Omental fat pad (tissue), 4 donors: ENCODE measurements around the gene KCNE1. TPM values are rescaled to one million over a fixed set of nuclear protein-coding genes. Genes with fewer than 3 reads are reported as not detected.
"Not testable (repeated sequence)": the region's sequence is repeated elsewhere in the genome, so short reads cannot be mapped to it uniquely, and the experiment has no call there.

ENCODE experiments used
- ATAC-seq: fragments of 150-250 bp; one replicate; pipeline ENCODE4 v1.9.1; 2016; ENCODE audit warnings: mild to moderate bottlenecking, moderate library complexity; ENCODE audit not compliant: low FRiP score
- DNase-seq: peaks from one replicate; pipeline ENCODE4 v3.0.0-alpha.2; 2019; ENCODE audit warnings: low spot score
- total RNA-seq, 4 donors: library from RNA; depleted of rRNA; stranded (reverse); fragments of >200 nt; gene quantifications; one replicate each; pipeline ENCODE4 v1.1.0, GENCODE V29; 2016
- TF ChIP-seq, protein P1 (sequence below), 3 donors: fragments of 450-650 bp; IDR thresholded peaks; one replicate each; pipeline ENCODE4 v1.5.1; 2016 to 2017; ENCODE audit warnings: antibody characterized with exemption in 3 of 3, mild to moderate bottlenecking in 3 of 3, moderate library complexity in 2 of 3

The KCNE1 gene
- 10 to 100 TPM in 3 of 4 donors, 1 to 10 TPM in 1; 3.2 to 14.8 (median 12.1) TPM for total RNA-seq

DNA sequence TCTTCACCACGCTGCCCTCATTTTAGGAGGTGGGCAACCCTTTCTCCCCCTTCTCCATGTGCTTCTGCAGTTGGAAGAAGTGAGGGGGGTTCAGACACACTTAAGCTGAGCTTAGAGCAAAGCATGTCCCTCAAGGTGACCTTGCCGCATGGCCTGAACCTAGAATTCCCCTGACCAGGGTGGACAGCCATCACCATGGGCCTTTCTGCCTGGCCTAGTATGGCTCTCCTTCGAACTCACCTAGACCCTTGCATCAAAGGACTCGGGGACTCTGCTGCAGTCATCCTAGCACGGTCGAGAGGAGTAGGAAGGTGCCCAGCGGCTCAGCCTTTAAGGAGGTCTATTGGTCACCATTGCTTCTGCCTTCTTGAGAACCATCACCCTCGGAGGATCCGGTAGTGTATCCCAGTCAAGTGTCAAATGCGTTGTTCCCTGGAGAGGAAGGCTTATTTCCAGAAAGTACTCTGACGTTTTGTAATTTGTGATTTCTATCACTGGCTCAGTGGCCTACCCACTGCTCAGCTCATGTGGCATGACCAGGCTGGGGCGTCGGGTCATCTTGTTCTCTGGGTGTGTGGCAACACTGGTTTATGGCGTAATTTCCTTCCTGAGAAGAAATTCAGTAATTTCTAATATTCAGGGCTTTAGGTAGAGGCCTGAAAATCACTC is at the start of gene KCNE1:
Gene KCNE1, minus strand, starts transcription at position 424 of the 669 bp plus-strand sequence. CDS start 62,576 bp downstream, outside the sequence.
- DNase-seq (no peak), ATAC-seq (no peak)
- TF ChIP-seq, protein P1, sequence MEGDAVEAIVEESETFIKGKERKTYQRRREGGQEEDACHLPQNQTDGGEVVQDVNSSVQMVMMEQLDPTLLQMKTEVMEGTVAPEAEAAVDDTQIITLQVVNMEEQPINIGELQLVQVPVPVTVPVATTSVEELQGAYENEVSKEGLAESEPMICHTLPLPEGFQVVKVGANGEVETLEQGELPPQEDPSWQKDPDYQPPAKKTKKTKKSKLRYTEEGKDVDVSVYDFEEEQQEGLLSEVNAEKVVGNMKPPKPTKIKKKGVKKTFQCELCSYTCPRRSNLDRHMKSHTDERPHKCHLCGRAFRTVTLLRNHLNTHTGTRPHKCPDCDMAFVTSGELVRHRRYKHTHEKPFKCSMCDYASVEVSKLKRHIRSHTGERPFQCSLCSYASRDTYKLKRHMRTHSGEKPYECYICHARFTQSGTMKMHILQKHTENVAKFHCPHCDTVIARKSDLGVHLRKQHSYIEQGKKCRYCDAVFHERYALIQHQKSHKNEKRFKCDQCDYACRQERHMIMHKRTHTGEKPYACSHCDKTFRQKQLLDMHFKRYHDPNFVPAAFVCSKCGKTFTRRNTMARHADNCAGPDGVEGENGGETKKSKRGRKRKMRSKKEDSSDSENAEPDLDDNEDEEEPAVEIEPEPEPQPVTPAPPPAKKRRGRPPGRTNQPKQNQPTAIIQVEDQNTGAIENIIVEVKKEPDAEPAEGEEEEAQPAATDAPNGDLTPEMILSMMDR (IDR thresholded peaks at IDR 0.05), result no peak

DNA sequence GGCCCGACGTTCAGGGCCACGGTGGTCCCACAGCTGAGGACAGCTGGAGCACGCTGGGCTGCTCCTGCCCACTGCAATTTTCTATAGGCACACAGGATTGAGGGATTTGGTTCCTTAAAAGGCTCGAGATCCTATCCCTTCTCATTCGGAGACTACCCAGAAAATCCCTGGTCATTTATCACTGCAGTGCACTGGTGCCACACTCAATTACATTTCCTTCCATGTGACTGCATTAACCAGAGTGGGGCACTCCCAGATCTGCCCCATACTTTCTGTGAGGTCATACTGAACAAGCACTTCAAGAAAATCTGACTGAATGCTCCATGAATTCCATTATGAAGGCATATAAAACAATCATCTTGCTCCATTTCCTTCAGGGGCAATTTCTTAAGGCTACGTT is 49.8 kb upstream of the KCNE1 start:
- TF ChIP-seq, protein P1 (IDR thresholded peaks at IDR 0.05), result no peak
- no peak for ATAC-seq
- no peak for DNase-seq

DNA sequence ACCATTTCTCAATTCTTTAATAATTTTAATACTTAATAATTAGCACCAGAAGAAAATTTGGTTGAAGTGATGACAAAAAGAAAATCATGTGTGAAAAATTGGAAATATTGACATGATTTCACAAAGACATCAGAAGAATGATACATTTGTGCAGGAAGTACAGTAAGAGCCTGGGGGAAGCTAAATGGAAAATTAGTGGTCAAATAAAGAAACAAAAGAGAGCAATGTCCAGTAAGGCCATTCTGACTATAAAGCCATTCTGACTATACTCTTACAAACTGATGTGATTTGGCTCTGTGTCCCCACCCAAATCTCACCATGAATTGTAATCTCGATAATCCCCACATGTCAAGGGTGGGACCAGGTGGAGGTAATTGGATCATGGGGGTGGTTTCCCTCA is 48.6 kb upstream of the KCNE1 start:
- TF ChIP-seq, protein P1 (IDR thresholded peaks at IDR 0.05), result no peak
- DNase-seq (no peak), ATAC-seq (no peak)

DNA sequence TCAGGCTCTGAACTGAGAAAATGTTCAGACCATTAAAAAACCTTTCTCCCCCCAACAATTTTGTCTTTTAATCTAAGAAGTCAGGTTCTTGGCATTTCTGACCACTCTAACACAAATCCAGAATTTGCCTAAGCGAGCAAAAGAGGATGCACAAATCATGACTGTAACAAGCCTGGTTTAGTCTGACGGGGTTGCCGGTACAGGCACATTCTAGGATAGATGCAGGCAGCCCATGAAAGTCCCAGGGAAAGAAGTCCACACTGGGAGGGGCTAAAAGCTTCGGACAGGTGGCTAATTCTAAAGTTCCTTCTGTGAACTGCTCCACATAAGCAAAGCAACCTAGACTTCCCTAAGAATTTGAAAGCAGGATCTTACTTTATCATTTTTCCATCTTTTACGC is 48.0 kb upstream of the KCNE1 start:
- no peak for ATAC-seq
- TF ChIP-seq, protein P1 (IDR thresholded peaks at IDR 0.05), result no peak
- no peak for DNase-seq

DNA sequence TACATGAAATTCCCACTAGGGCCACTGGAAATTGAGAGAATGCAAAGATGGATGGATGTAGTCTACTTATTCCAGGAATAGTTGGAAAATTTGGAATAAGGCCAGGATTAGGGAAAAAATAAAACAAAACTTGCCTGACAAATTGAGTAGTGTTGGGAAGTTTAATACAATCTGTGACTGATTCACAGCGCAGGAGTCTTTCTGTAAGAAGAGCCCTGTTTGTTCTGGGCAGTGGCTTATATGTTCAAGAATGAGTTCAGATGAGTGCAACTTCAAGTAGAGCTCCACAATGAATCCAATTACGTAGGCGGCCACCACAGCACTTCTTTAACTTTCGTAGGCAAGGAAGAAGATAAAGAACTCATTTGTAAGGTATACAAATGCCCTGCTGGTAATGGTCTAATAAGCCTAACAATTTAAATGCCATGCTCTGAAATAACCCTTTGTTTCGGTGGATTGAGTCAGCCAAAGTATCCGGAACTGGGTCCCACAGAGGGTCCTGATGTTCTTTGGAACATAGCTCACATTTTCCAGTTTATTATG is 47.1 kb upstream of the KCNE1 start:
- TF ChIP-seq, protein P1 (IDR thresholded peaks at IDR 0.05), result no peak
- no peak for DNase-seq
- no peak for ATAC-seq

DNA sequence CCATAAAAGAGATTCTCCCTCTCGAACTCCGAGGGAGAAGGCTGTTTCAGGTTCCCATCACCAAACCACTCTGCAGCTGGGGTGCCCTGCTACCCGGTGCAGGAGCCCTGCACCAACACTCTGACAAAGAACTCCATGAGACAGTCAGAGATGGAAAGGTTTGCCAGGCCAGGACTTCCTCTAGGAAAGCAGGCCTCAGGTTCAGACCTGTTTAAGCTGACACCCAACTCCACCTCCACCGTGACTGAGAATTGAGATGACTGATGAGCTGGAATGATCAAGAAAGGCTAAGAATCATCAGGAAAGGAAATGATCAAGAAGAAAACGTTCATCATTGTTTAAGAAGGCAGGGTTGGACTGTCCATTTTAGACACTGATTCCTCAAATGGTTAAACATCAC is 46.2 kb upstream of the KCNE1 start:
- ATAC-seq (no peak), DNase-seq (no peak)
- TF ChIP-seq, protein P1 (IDR thresholded peaks at IDR 0.05), result no peak

DNA sequence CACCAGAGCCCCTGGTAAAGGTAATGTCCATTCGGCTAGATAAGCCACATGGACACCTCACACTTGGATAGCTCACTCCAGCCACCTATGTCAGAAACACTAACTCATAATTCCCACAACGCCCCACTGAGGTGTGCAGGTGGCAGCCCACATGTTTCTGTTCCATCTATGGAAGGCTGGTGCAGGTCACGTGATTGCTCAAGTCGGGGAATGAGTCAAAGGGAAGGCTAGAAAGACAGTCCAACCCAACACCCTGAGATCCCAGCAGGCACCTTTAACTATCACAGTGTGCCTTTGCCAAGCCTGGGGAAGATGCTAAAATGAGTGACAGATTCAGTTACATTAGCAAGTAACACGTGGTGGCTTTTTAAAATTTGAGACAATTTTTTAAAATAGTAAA is 45.3 kb upstream of the KCNE1 start:
- ATAC-seq, result no peak
- no peak for DNase-seq
- TF ChIP-seq, protein P1 (IDR thresholded peaks at IDR 0.05), result no peak

DNA sequence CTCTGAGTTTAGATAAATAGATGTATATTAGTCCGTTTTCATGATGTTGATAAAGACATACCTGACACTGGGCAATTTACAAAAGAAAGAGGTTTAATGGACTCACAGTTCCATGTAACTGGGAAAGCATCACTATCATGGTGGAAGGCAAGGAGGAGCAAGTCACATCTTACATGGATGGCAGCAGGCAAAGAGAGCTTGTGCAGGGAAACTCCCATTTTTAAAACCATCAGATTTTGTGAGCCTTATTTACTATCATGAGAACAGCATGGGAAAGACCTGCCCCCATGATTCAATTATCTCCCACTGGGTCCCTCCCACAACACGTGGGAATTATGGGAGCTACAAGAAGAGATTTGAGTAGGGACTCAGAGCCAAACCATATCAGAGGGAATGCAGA is 42.7 kb upstream of the KCNE1 start:
- ATAC-seq, DNase-seq: not testable (repeated sequence)
